Esophagus squamous epithelium (tissue), 5 donors: Measurements from ENCODE around the gene NAA40. TPM values are rescaled to one million over a fixed set of nuclear protein-coding genes. Genes with fewer than 3 reads are reported as not detected.

ENCODE experiments used
- DNase-seq: peaks from one replicate; lab custom pipeline; 2025; lab: John Stamatoyannopoulos, UW
- H3K27ac ChIP-seq, 4 donors: fragments of 200-600 bp; sonication (generic); one replicate each; pipeline ENCODE4 v1.5.1; 2016 to 2019; ENCODE audit warnings: mild to moderate bottlenecking in 1 of 4
- H3K27me3 ChIP-seq, 4 donors: fragments of 200-600 bp; sonication (generic); 1 replicate in 3 of 4; 2 replicates in 1 of 4; pipeline versions ENCODE4 v1.5.1 to v1.6.0; 2017 to 2021; ENCODE audit warnings: antibody characterized with exemption in 1 of 4
- H3K36me3 ChIP-seq, 3 donors: fragments of 200-600 bp; sonication (generic); one replicate each; pipeline ENCODE4 v1.5.1; 2016 to 2019
- H3K4me1 ChIP-seq, 3 donors: fragments of 200-600 bp; sonication (generic); one replicate each; pipeline ENCODE4 v1.5.1; 2017 to 2019
- H3K4me3 ChIP-seq, 4 donors: fragments of 200-600 bp; sonication (generic); 1 replicate in 3 of 4; 2 replicates in 1 of 4; pipeline ENCODE4 v1.5.1; 2016 to 2019; ENCODE audit warnings: mild to moderate bottlenecking in 2 of 4, moderate library complexity in 1 of 4
- H3K9me3 ChIP-seq, 3 donors: fragments of 200-600 bp; sonication (generic); one replicate each; pipeline ENCODE4 v1.5.1; 2016 to 2019
- POLR2A ChIP-seq, 4 donors: fragments of 450-650 bp; IDR thresholded peaks; one replicate each; pipeline ENCODE4 v1.6.1; 2017; ENCODE audit warnings: antibody characterized with exemption in 4 of 4, mild to moderate bottlenecking in 4 of 4, moderate library complexity in 3 of 4
- WGBS, 2 donors: methylation state at CpG; one replicate each; pipeline ENCODE4 v1.1.5; 2018; 5-methylcytosine and 5-hydroxymethylcytosine counted together
- intact Hi-C: fragments of 100-400 bp; cut with DNase I; formaldehyde crosslinking; loops from one replicate; pipeline ENCODE4 v1.15.0; 2022
- total RNA-seq, 4 donors: library from RNA; depleted of rRNA; stranded (reverse); fragments of >200 nt; gene quantifications; one replicate each; pipeline ENCODE4 v1.1.0, GENCODE V29; 2016
- TF ChIP-seq, protein P1 (sequence below), 6 experiments: fragments of 450-650 bp in 4 of 6; fragments of 200-600 bp in 2 of 6; sonication (generic) in 2 of 6; IDR thresholded peaks; one replicate each; pipeline ENCODE4 v1.5.1; 2016 to 2019; ENCODE audit warnings: antibody characterized with exemption in 6 of 6, mild to moderate bottlenecking in 4 of 6, moderate library complexity in 4 of 6
- donor health status: DM: yes; HTN: yes; CAD: no.

The NAA40 gene
- total RNA-seq, 4 donors from 2014 or later: 9.8 to 13.2 (median 11.2) TPM

DNA sequence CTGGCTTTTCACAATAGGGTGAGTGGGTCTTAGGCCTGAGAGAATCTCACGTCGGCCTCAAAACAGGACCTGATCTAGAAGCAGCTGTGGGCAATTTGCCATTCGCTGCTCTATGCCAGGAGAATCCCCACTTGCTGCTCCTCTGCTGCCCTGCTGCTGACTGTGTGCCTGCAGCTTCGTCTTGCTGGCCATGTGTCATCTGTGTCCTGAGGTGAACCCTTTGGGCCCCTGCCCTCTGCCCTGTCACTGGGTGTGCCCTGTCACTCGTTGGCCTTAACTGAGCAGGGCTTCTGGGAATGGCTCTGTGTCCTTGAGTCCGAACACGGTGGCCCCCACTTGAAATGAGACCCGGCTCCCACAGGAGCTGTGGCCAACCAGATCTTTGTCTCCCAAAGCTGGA, 6.2 kb downstream of the NAA40 start:
- 82 to 96% methylated on average over 3 to 5 of the region's 8 CpGs for WGBS, 2 donors
- TF ChIP-seq POLR2A (IDR thresholded peaks at IDR 0.05): no peak
- TF ChIP-seq, protein P1, sequence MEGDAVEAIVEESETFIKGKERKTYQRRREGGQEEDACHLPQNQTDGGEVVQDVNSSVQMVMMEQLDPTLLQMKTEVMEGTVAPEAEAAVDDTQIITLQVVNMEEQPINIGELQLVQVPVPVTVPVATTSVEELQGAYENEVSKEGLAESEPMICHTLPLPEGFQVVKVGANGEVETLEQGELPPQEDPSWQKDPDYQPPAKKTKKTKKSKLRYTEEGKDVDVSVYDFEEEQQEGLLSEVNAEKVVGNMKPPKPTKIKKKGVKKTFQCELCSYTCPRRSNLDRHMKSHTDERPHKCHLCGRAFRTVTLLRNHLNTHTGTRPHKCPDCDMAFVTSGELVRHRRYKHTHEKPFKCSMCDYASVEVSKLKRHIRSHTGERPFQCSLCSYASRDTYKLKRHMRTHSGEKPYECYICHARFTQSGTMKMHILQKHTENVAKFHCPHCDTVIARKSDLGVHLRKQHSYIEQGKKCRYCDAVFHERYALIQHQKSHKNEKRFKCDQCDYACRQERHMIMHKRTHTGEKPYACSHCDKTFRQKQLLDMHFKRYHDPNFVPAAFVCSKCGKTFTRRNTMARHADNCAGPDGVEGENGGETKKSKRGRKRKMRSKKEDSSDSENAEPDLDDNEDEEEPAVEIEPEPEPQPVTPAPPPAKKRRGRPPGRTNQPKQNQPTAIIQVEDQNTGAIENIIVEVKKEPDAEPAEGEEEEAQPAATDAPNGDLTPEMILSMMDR (IDR thresholded peaks at IDR 0.05): no peak
- Histone ChIP-seq H3K27me3 (no peaks in the 10 kb centered on the region), H3K4me1 (peaks cover 11 to 42% (median 12%) of the 10 kb centered on the region in 3 donors), H3K4me3 (no peak overlapping the region), H3K36me3 (peaks cover 0 to 36% (median 0%) of the 10 kb centered on the region in 3 donors), H3K27ac (peak overlapping the region; percentile 33 to 65 (median 55)), H3K9me3 (no peaks in the 10 kb centered on the region)
- DNase-seq: no peak
- intact Hi-C loops: loop anchor here (2.0 to 10.0 kb wide), 2 partner anchors 108 to 170 kb away; no protein-coding TSS in a partner anchor

DNA sequence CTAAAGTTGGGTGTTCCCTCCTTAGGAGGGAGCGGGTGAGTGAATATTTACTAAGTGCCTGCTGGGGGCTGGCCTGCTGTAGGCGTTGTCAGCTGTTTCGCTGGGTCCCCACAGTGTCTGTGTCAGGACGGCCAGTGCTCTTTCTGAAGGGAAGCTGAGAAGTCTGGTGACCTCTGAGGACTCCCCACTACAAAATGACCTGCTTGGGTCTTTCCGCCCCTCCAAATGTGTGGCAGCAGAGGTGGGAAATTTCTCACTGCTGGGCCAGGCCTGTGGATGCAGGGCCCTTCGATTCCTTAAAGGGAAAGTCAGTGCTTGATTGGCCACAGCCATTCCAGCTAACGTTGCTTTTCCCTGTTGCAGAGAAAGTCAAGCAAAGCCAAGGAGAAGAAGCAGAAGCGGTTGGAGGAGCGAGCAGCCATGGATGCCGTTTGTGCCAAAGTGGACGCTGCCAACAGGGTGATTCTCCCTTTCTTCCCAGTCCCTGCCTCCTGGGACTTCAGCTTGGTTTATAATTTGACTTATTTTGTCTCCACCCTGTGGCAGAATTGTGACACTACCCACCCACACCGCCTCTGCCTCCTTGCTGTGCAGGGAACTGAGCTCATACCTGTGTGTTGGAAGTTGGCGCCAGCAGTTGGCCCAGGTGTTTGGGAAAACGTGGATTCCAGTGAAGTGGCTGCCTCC, 6.8 kb downstream of the NAA40 start:
- H3K4me1 ChIP-seq: peaks cover 9 to 36% (median 12%) of the 10 kb centered on the region in 3 donors
- intact Hi-C loops: loop anchor here (2.0 to 10.0 kb wide), 2 partner anchors 109 to 171 kb away; no protein-coding TSS in a partner anchor
- peak overlapping the region; percentile 33 to 65 (median 55) for H3K27ac ChIP-seq
- peaks cover 0 to 42% (median 0%) of the 10 kb centered on the region in 3 donors for H3K36me3 ChIP-seq
- H3K4me3 ChIP-seq: peak overlapping the region in 2 of 4 donors; percentile 2 to 39
- H3K9me3 ChIP-seq: no peaks in the 10 kb centered on the region
- no peak for DNase-seq
- WGBS, 2 donors: 29% methylated on average over 8 to 10 of the region's 14 CpGs
- H3K27me3 ChIP-seq: no peaks in the 10 kb centered on the region
- TF ChIP-seq, protein P1 (IDR thresholded peaks at IDR 0.05): peak; percentile 50 to 87 (median 83)
- no peak for TF ChIP-seq POLR2A (IDR thresholded peaks at IDR 0.05)

DNA sequence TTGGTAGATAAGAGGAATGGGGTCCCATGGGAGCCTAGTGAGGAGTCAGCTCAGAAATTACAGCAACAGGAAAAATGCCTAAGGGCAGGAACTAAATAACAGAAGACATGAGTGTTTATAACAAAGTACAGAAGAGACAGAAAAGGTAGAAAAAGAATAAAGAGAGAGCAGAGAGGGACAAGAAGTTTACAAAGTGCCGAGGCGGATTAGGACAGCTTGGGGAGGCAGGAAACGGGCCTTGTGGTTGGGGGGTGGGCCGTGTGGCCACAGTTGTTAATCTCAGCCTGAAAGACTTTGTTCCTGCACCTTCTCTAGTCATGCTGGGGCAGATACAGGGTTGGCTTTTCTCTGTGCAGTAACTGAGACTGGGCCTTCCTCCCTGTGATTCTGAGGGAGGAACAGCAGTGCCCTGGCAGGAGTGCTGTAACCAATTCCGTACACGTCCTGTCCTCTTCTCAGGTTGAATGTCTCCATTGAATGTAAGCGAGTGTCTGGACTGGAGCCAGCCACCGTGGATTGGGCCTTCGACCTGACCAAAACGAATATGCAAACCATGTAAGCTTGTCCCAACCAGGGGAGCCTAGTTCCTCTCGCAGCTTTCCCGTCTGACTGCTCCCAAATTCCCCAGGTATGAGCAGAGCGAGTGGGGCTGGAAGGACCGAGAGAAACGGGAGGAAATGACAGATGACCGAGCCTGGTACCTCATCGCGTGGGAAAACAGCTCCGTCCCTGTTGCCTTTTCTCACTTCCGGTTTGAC, 13.2 kb downstream of the NAA40 start:
- DNase-seq: no peak
- WGBS, 2 donors: 13 to 27% methylated on average over 15 to 19 of the region's 20 CpGs
- Histone ChIP-seq H3K4me3 (peak overlapping the region in 2 of 4 donors; percentile 0 to 3), H3K27ac (peak overlapping the region; percentile 68 to 86 (median 80)), H3K9me3 (no peaks in the 10 kb centered on the region), H3K4me1 (peaks cover 0 to 34% (median 6%) of the 10 kb centered on the region in 3 donors), H3K36me3 (peaks cover 0 to 79% (median 17%) of the 10 kb centered on the region in 3 donors), H3K27me3 (no peaks in the 10 kb centered on the region)
- TF ChIP-seq POLR2A (IDR thresholded peaks at IDR 0.05): no peak
- TF ChIP-seq, protein P1 (IDR thresholded peaks at IDR 0.05): peak in 1 of 6 experiments; percentile 2
- intact Hi-C loops: no loop called here

DNA sequence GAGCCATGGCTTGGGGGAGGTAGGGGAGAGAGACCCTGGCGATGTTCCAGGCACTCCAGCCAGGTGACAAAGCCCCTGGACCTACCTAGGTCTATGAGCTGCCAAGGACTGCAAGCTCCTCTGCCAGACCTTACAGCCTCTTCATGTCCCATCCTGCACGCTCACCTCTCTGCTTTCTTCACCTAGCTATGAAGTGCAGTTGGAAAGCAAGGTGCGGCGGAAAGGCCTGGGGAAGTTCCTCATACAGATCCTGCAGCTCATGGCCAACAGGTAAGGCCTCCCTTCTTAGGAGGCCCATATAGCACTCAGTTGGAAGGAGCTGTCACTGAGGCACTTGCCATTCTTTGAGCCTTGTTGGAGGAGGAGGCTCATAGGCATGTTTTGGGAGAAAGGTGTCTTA, 13.8 kb downstream of the NAA40 start:
- Histone ChIP-seq H3K27me3 (no peaks in the 10 kb centered on the region), H3K9me3 (no peaks in the 10 kb centered on the region), H3K27ac (peak overlapping the region; percentile 68 to 86 (median 80)), H3K36me3 (peaks cover 0 to 73% (median 17%) of the 10 kb centered on the region in 3 donors), H3K4me3 (peak overlapping the region in 2 of 4 donors; percentile 0 to 3), H3K4me1 (peaks cover 2 to 40% (median 6%) of the 10 kb centered on the region in 3 donors)
- 0 to 71% methylated on average over 3 to 4 of the region's 4 CpGs for WGBS, 2 donors
- TF ChIP-seq, protein P1 (IDR thresholded peaks at IDR 0.05): no peak
- TF ChIP-seq POLR2A (IDR thresholded peaks at IDR 0.05): no peak
- intact Hi-C loops: no loop called here
- no peak for DNase-seq
